HG03520 (cell line): Measurements from ENCODE around the gene WDR43.
"Not testable (repeated sequence)": the region's sequence is repeated elsewhere in the genome, so short reads cannot be mapped to it uniquely, and the experiment has no call there.

Experiments
- ATAC-seq: cut with Tn5 transposase; IDR thresholded peaks from one replicate; pipeline ENCODE4 v1.9.1; 2021; ENCODE audit warnings: mild to moderate bottlenecking, moderate library complexity; ENCODE audit not compliant: unreplicated experiment

WDR43 gene

DNA sequence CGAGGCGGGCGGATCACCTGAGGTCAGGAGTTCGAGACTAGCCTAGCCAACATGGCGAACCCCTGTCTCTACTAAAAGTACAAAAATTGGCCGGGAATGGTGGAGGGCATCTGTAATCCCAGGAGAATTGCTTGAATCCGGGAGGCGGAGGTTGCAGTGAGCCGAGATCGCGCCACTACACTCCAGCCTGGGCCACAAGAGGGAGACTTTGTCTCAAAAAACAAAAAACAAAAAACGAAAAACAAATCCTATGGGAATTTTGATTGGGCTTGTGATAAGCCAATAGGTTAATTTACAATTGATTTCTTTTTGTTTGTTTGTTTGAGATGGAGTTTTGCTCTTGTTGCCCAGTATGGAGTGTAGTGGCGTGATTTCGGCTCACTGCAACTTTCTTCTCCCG lies 62.4 kb downstream of the WDR43 start:
- ATAC-seq: no peak

- no peak for ATAC-seq
Observed at GRCh38 chr2:28958689-28959088, 64.2 kb downstream of the WDR43 start.

- ATAC-seq: no peak
Observed at GRCh38 chr2:28960401-28960800, 65.9 kb downstream of the WDR43 start.

DNA sequence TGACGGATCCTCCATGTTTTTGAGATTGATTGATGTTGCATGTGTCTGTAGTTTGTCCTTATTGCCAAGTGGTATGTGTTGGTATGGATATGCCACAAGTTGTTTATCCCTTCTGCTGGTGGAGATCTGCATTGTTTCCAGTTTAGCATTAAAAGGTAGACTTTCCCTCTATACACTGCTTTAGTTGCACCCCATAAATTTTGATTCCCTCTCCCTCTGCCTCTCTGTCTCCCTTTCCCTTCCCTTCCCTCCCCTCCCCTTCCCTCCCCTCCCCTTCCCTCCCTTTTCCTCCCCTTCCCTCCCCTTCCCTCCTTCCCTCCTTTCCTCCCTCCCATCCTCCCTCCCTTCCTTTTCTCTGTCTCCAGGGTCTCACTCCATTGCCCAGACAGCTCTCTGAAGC lies 68.0 kb downstream of the WDR43 start:
- no peak for ATAC-seq

GRCh38 chr2:28970464-28971160 lies 76.1 kb downstream of the WDR43 start:
- no peak for ATAC-seq

GRCh38 chr2:28972778-28973335 lies 78.4 kb downstream of the WDR43 start:
- no peak for ATAC-seq

GRCh38 chr2:28974252-28974651 lies 79.8 kb downstream of the WDR43 start:
- ATAC-seq: no peak

GRCh38 chr2:28975671-28976070 lies 81.2 kb downstream of the WDR43 start:
- ATAC-seq: no peak

- no peak for ATAC-seq
Observed at GRCh38 chr2:28976584-28976983, 82.1 kb downstream of the WDR43 start.

GRCh38 chr2:28977176-28977875 lies 82.9 kb downstream of the WDR43 start:
- no peak for ATAC-seq

GRCh38 chr2:28978001-28978400 lies 83.5 kb downstream of the WDR43 start:
- ATAC-seq: not testable (repeated sequence)

DNA sequence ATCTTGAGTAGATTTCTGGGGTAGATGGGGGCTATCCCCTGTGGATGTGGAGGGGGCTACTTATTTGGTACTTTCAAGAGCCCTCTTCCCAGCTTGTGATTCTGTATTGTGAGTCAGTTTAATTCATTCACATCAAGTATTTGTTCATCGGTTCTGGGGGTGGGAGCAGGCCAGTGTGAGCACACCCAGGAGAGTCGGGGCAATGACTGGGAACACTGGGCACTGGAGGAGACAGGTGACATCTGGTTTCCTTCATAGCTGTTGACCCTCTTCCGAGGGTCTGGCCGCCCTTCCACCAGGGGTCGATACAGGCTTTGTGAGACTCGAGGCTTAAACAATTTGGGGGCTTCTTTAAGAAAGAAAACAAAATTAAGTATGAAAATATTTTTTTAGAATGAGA lies 84.1 kb downstream of the WDR43 start:
- no peak for ATAC-seq

DNA sequence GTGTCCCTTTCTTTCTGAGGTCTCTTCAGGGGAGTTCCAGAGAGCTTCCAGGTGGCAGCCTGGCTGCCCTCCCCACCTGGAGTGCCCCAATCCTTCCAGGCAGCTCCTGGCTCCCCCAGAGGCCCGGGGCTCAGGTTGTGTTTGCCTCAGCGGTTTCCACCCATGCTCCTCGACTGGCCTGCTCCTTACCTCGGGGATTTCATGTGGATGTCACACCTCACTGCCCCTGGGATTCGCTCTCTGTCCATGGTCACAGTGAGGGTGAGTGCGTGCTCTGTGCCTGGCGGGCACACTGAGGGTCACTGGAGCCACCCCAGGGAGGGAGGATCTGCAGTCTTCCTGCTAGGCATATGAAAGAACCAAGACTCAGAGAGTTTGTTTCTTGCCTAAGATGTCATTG lies 84.6 kb downstream of the WDR43 start:
- no peak for ATAC-seq

DNA sequence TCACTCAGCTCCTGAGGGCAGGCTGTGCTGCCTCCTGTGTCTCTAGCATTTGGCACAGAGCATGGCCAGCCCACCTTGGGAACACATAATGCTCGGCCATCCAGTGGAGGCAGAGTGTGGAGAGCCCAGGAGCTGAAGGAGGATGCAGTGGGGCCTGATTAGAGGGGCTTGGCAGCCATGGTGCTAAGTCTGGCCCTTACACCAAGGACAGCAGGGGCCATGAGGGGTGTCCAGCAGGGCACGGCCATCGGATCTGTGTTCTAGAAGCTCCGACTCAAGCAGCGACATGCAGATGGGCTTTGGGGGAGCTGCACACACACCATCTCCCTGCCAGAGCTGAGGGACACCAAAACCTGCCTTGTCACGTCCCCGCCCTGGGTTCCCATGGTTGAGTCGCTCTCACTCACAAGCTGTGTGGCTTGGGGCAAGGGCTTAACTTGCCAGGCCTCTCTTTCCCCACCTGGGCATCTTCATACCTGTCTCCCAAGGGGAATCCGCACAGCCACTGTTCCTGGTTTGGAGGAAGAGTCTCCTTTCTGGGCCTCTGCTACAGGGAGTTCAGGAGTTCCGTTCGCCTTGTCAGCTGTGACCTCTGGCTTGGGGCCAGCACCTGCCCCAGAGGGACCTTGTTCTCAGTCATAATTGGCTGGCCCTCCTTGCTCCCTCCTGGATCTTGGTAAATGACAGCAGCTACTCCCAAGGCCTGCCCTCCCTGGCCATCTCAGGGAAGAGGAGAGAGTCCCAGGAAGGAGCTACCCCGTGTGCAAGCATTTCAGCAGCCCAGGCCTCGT lies 85.3 kb downstream of the WDR43 start:
- ATAC-seq: no peak

- ATAC-seq: no peak
Observed at GRCh38 chr2:28980368-28981015, 86.0 kb downstream of the WDR43 start.

DNA sequence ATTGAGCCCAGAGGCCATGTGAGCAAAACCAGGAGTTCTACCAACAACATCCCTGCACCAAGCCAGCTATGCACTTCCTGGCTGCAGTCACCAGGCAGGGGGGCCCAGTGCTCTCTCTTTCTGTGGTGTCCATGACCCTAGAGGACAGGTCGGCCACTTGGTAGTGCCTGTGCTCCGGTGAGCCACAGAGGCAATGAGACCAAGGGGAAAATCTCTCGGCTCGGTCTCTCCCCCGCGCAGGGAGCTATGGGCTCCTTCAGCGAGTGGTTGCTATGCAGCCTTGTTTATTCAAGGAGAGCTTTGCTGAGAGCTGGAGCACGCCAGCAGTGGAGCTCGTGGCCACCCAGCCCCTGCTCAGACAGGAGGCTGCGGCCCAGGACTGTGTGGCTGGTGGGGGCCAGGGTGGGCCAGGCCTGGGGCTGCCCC lies 86.6 kb downstream of the WDR43 start, which contains the start of gene TOGARAM2:
TOGARAM2 (plus strand) TSS at position 283 of the 426 bp plus-strand sequence. CDS start 13,537 bp downstream, outside the sequence.
- no peak for ATAC-seq

- no peak for ATAC-seq
Observed at GRCh38 chr2:28981620-28982376, 87.3 kb downstream of the WDR43 start.

GRCh38 chr2:28982381-28982950 lies 88.0 kb downstream of the WDR43 start:
- no peak for ATAC-seq

- ATAC-seq: no peak
Observed at GRCh38 chr2:28986429-28986828, 92.0 kb downstream of the WDR43 start.

DNA sequence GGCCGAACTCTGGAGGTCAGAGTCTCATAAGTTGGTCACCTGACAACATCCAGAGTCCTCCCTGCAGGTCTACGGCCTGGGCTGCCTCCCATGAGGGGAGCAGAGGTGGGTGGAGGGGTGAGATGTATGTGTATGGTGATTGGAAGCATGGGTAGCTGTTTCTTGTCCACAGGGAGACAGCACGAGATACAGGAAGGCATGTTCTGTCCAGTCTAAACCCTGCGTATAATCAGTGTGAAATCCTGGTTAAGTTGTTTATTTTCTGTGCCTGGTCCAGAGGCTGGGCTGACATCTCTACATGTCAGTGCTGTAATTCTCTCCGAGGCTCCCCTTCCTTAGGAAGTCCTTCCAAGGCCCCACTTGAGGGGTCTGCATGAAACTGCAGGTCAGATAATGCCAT lies 95.5 kb downstream of the WDR43 start:
- no peak for ATAC-seq
